ENCODE results near the gene SHFL. TPM values are rescaled to one million over a fixed set of nuclear protein-coding genes. Genes with fewer than 3 reads are reported as not detected.

SHFL gene
- total RNA-seq, 1 experiment from 2014 or later, result 21.1 TPM

GRCh38 chr19:10132905-10133304 is 46.8 kb downstream of the SHFL start:
- Histone ChIP-seq H2BK20ac (ENCODE audit: low read depth, low read length, poor library complexity, severe bottlenecking) (no peak overlapping the region), H4K91ac (ENCODE audit: insufficient read length, low read depth, low read length) (no peak overlapping the region), H3K56ac (ENCODE audit: insufficient read length, low read depth, low read length) (no peak overlapping the region), H3K14ac (ENCODE audit: insufficient read depth, low read length) (no peak overlapping the region), H4K8ac (replicated peaks; ENCODE audit: insufficient read length, low read depth, low read length) (no peak overlapping the region), H3K23me2 (ENCODE audit: insufficient read length, low read depth, low read length, poor library complexity, severe bottlenecking) (no peaks in the 10 kb centered on the region), H3T11ph (ENCODE audit: low read length) (no peak overlapping the region), H2AK5ac (ENCODE audit: insufficient read length, low read length) (no peak overlapping the region), H3K4me2 (ENCODE audit: insufficient read depth, insufficient read length, low read length) (no peak overlapping the region), H3K4me1 (ENCODE audit: insufficient read depth, low read length) (no peaks in the 10 kb centered on the region), H3K9me3 (ENCODE audit: control insufficient read depth, low read depth, low read length) (no peaks in the 10 kb centered on the region), H3K23ac (ENCODE audit: insufficient read length, low read depth, low read length) (no peak overlapping the region), H4K20me1 (ENCODE audit: control insufficient read depth, insufficient read depth, insufficient read length) (no peaks in the 10 kb centered on the region), H2AFZ (ENCODE audit: low read length) (no peak overlapping the region), H2BK120ac (ENCODE audit: low read depth, low read length, poor library complexity, severe bottlenecking) (no peak overlapping the region), H3K9ac (ENCODE audit: extremely low read depth, insufficient read length, low read length) (no peak overlapping the region), H3K79me2 (ENCODE audit: insufficient read depth, low read length) (no peaks in the 10 kb centered on the region), H3K27ac (ENCODE audit: insufficient read length, low read depth, low read length) (no peak overlapping the region), H2BK5ac (ENCODE audit: insufficient read length, low read length) (no peak overlapping the region), H3K79me1 (ENCODE audit: insufficient read depth, low read depth, low read length, poor library complexity, severe bottlenecking) (no peaks in the 10 kb centered on the region), H3K27me3 (ENCODE audit: insufficient read depth, low read length) (no peaks in the 10 kb centered on the region), H4K5ac (ENCODE audit: insufficient read length, low read depth, low read length) (no peak overlapping the region), H2BK15ac (ENCODE audit: low read depth, low read length) (no peak overlapping the region), H3K18ac (ENCODE audit: insufficient read length, low read depth, low read length) (no peak overlapping the region), H3K4ac (ENCODE audit: low read depth, low read length) (no peak overlapping the region), H2BK12ac (ENCODE audit: insufficient read length, low read depth, low read length) (no peak overlapping the region)
- H3K36me3 Mint-ChIP-seq (ENCODE audit: insufficient read depth in 1 of 3, low read depth in 3 of 3), result peaks cover 14 to 74% (median 38%) of the 10 kb centered on the region in 3 experiments
- H3K27ac Mint-ChIP-seq, result no peak overlapping the region
- H3K4me3 Mint-ChIP-seq, result no peak overlapping the region
- DNase-seq, result no peak
- no peak for TF ChIP-seq CTCF (conservative IDR thresholded peaks at IDR 0.05)
- no peaks in the 10 kb centered on the region for H3K9me3 Mint-ChIP-seq
- H3K27me3 Mint-ChIP-seq (ENCODE audit: low read depth), result no peaks in the 10 kb centered on the region
- no CpG with 5 or more reads among the region's 7 CpGs for WGBS (ENCODE audit: extremely low coverage, insufficient read length, low lambda C conversion rate)
- no peaks in the 10 kb centered on the region for H3K4me1 Mint-ChIP-seq

All from H9 (cell line).